NCI-H1930 (cell line): ENCODE data around the gene POLR2E.

Source experiments
- DNase-seq, 2 experiments: peaks; one replicate each; lab custom pipeline; 2025; lab: John Stamatoyannopoulos, UW

The POLR2E gene

DNA sequence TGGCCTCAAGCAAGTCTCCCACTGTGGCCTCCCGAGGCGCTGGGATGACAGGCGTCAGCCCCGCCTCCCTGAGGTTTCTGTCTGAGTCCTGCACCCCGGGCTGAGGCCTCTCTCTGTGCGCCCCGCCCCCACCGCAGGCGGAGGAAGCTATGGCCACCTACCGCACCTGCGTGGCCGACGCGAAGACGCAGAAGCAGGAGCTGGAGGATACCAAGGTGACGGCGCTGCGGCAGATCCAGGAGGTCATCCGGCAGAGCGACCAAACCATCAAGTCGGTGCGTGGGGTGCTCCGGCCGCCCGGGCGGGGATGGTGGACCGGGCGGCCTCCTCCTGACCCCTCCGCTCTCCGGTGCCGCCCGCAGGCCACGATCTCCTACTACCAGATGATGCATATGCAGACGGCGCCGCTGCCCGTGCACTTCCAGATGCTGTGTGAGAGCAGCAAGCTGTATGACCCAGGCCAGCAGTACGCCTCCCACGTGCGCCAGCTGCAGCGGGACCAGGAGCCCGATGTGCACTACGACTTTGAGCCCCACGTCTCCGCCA, 15.5 kb downstream of the POLR2E start:
- no peak for DNase-seq

DNA sequence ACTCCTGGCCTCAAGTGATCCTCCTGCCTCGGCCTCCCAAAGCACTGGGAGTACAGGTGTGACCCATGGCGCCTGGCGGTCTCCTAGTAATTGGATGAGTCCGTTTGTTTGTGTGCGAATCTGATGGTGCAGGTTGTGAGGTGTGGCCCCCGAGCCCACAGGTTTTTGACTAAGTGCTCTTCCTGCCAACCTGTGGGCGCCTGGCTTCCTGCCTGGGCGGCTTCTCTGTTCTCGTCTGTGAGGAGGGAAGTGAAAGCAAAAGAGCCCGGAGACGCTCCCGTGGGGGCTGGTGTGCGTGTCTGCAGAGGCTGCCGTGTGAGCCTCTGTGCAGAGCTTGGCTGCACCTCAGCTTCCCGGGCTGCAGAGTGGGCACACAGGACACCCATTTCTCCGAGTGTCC, 18.2 kb downstream of the POLR2E start:
- no peak for DNase-seq

DNA sequence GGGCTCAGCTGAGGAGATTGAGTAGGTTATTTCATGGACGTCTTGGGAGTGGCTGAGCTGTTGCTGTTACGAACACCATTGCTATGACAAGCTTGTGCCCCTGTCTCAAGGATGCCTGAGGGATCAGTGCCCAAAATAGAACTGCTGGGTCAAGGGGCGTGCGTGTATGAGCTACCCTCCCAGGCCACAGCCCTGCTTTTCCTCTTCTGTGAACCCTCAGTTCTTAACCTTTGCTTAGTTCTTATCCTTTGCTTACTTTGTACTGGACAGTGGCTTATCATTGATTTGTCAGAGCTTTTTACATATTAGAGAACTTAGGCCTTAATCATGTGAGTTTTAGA, 19.2 kb downstream of the POLR2E start:
- no peak for DNase-seq

DNA sequence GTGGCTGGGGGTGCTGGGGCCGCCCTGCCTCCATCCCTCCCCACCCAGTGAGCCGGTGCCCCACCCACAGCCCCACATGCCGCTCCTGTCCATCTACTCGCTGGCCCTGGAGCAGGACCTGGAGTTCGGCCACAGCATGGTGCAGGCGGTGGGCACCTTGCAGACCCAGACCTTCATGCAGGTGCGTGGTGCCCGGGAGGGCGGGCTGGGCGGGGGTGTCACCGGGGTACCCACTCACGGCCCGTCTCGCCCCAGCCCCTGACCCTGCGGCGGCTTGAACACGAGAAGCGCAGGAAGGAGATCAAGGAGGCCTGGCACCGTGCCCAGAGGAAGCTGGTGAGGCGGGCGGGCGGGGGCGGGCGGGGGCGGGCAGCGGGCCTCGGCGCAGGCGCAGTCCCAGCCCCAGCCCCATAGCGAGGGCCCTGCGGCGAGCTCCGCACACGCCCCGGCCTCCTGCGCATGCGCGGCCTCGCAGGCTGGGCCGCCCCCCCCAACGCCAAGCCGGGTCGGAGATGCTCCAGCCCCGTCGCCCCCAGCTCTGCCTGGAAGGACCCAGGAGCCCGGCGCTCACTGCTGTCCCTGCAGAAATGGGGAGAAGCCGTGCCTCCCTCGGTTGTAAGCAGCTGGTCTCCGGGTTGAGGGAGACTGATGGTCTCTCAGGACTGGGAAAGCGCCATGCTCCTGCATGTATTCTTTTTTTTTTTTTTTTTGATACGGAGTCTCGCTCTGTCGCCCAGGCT, 20.5 kb downstream of the POLR2E start:
- DNase-seq: peak in 1 of 2 experiments; percentile 43

DNA sequence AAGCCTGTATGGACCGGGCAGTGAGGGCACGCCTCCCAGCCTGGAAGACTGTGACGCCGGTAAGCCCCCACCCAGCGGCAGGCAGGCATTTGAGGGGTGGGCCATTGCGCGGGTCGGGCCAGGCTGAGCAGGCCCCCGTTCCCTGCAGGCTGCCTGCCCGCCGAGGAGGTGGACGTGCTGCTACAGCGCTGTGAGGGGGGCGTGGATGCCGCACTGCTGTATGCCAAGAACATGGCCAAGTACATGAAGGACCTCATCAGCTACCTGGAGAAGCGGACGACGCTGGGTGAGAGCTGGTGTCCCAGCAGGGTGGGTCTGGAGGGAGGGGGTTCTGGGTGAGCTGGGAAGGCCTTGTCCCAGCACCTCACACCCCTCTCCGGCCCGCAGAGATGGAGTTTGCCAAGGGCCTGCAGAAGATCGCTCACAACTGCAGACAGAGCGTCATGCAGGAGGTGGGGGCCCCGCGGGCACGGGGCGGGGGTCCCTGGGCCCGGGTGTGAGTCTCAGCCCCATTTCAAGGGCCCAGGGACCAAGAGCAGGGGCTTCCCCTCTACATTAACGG, 21.1 kb downstream of the POLR2E start:
- no peak for DNase-seq

DNA sequence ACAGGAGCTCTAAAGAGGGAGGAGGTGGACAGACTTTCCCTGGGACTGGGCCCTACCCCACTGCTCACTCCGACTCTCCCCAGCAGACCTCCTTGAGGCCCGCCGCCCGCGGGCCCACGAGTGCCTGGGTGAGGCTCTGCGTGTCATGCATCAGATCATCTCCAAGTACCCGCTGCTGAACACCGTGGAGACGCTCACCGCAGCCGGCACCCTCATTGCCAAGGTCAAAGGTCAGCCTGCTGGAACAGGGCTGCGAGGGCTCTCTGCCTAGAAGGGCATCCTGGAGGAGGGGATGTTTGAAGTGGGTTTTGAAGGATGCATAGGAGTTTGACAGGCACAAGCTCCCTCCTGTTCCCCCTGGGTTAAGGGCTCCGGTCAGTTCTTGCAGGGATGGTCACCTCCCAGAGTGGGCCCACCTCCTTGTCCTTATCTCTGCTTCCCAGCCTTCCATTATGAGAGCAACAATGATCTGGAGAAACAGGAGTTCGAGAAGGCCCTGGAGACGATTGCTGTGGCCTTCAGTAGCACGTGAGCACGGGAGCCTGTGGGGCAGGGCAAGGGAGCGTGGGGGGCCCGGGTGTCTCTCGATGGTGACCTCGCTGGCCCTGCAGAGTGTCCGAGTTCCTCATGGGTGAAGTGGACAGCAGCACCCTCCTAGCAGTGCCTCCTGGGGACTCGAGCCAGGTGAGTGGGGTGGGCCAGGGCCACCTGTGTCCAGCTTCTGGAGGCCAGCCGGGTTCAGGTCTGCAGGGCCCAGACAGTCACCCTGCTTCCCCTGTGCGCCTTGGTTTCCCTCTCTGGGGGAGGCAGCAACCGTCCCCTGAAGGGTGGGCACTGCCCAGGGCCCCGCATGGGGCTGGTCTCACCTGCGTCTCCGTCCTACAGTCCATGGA, 21.9 kb downstream of the POLR2E start:
- DNase-seq: no peak

DNA sequence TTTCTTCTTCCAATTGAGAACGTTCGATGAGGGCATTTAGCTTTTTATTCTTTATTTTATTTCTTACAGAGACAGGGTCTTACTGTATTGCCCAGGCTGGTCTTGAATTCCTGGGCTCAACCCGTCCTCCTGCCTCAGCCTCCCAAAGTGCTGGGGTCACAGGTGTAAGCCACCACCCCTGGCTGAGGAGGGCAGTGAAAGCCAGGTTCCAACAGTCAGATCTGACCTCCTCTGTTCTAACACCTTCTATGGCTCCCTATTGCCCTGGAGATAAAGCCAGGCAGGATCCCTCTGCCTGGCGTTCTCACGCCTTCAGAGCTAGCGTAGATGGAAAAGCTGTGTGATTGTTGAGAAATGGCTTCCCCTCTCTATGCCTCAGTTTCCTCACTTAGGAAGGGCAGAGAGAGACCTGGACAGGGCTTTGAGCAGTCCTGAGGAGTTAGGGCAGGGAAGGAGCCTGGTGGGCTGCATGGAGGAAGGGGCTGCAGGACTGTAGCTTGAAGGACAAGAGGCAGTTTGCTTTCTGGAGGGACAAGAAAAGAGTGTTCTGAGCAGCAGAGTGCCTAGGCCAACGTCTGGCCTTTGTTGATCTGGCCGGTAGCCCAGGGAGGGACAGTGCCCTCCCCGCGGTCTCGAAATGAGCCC, 22.7 kb downstream of the POLR2E start:
- no peak for DNase-seq

DNA sequence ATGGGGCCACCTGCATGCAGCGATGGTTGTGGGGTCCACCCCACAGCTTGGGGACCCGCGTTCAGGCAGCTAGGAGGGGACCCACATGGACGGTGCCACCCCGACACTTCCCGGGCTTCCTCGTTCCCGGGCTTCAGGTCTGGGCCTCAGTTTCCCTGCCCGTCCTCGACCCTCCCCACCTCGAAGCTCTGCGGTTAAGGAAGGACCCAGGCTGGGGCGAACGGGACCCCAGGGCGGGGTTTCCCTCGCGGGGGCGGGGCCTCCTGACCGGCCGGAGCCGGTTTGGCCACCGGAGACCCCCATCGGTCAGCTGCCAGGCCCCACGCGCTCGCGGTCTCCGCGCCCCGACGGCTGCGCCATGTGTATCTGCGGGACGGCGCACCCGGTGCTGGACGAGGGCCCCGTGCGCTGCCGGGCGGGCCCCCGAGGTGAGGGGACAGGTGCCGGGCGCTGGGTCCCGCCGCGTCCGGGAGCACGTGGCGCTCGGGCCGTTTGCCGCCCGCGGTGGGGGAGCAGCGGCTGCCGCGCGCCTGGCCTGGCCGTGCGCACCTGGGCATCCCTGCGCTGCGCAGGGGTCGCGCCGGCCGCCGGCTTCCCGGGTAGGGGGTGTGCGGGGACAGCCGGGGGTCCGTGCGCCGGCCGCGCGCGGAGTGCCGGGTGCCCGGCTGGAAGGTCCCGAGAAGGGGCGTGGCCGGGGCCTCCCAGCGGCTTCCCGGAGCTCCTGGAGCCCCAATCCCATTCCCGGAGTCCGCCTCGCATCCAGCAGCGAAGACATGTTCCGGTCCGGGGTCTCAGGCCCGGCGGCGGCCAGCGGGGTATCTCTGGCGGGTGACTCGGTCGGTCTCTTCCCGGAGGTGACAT, 24.0 kb downstream of the POLR2E start:
- DNase-seq: peak in 1 of 2 experiments; percentile 25

DNA sequence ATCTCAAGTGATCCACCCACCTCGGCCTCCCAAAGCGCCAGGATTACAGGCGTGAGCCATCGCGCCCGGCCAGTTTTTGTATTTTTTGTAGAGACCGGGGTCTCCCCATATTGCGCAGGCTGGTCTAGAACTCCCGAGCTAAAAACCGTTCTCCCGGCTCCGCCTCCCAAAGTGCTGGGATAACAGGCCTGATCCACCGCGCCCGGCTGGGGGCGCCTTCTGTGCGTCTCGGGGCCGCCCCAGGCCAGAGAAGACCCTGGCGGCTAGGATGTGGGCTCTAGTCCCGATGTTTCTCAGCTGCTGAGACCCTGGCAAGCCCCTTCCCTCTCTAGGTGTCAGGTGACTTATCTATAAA, 24.6 kb downstream of the POLR2E start:
- DNase-seq: peak; percentile 44 to 64

DNA sequence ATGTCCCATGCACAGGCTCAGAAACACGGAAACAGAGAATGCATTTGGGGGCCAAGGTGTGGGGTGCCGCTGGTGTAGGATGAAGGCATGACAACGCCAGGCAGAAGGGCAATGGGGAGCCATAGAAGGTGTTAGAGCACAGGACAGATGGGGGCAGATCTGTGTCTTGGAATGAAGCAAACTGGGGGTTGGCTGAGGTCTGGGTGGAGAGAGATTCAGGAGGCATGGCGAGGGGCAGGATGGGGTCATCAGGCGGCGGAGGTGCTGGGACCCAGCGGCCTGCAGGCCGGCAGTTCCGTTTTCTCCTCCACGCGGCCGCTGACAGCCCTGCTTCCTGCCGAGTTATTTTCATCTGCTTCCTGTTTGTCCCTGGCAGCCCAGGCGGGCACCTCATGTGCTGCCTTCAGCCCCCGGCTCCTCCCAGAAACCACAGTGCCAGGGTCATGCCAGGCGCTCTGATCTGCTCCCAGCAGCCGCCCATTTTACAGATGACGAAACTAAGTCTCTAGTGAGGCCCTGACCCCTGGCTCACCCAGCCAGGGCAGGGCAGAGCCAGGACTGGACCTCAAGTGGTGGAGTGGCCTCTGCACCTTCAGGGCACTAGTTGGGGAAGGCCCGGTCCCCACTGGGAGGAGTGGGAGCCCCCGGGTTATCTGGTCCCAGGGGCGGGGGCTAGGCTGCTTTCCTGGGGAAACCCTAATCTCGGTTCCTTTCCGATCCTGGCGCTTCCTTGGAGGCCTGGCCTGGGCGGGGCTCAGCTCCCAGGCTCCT, 26.0 kb downstream of the POLR2E start:
- DNase-seq: no peak

DNA sequence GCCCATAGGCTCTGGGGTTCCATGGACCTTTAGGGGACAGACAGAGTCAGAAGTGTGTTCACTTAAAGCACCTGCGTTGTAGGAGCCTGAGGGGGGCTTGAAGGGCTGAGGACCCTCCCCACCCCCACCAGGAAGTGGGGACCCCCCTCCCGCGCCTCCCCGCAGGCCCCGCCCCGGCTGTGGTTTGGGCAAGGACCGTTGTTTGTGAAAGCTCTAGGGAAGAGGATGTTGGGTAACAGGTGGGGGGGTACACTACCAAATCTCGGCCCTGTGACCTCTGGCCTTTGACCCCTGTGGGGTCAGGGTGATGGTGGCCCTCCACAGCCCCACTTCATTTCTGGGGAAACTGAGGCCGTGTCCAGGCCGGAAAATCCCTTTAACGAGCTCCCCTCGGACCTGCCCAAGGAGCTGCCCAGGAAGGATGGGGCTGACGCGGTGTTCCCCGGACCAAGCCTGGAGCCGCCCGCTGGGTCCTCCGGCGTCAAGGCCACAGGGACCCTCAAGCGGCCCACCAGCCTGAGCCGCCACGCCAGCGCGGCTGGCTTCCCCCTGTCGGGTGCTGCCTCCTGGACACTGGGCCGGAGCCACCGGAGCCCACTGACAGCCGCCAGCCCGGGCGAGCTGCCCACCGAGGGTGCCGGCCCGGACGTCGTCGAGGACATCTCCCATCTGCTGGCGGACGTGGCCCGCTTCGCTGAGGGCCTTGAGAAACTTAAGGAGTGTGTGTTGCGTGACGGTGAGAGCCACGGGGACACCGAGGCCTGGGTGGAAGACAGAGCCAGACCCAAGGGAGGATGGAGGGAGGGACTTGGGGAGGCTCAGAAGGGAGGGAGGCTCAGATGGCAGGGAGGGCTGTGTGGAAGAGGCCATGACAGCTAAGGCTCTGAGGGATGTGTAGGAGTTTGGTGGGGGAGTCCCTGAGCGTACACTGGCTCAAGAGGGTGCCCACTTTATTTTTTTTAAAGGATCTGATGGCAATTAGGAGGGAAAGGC, 26.9 kb downstream of the POLR2E start:
- DNase-seq: no peak

DNA sequence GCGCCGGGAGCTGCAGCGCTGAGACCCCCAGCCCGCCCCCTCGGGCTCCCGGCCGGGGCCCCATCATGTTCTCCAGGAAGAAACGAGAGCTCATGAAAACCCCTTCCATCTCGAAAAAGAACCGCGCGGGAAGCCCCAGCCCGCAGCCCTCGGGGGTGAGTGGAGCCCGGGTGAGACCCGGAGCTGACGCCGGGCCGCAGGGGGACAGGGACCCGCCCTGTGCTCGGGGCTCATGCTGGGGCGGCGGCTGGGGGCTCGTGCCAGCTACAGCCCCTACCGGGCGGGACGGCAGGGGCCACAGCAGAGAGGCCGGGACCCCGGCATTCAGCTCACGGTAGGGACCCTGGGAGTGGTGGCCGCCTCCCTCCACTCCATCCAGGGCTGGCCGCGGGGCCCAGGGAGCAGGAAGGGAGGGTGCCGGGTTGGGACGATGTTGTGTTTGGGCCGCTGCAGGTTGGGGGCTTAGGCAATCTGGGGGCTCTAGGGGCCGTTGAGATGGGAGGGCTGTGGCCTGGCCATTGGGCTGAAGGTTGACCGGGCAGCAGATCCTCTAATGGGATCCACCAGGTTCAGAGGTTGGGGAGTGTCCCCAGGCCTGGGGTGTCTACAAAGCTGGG, 27.7 kb downstream of the POLR2E start:
- DNase-seq: no peak

DNA sequence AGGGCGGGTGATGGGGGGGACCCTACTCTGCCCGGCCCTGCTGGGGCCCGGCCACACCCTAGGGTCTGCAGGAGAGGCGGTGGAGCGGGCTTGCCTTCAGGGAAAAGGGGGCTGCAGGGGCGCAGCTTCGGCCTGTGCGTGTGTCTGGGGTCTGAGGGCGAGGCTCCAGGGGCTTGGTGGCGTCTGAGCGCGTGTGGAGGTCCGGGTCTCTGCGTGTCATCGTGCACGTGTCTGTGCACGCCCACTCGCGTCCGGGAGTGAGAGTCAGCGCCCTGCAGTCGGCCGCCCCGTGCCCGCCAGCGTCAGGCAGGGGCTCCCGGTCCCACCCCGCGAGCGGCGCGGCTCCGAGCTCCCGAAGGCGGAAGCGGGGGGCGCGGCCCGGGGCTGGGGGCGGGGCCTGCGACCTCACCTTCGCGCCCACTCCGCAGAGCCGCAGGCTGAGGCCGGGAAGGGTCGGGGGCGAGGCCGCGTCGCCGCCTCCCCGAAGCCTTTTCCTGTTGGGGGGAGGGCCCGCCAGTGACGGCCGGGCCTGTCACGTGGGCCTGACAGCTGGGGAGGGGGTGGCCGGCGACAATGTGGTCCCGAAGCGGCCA, 28.3 kb downstream of the POLR2E start, which contains the start of gene ARHGAP45:
ARHGAP45 (plus strand) TSS at position 420 of the 593 bp plus-strand sequence. CDS start 239 bp downstream, outside the sequence.
- no peak for DNase-seq

DNA sequence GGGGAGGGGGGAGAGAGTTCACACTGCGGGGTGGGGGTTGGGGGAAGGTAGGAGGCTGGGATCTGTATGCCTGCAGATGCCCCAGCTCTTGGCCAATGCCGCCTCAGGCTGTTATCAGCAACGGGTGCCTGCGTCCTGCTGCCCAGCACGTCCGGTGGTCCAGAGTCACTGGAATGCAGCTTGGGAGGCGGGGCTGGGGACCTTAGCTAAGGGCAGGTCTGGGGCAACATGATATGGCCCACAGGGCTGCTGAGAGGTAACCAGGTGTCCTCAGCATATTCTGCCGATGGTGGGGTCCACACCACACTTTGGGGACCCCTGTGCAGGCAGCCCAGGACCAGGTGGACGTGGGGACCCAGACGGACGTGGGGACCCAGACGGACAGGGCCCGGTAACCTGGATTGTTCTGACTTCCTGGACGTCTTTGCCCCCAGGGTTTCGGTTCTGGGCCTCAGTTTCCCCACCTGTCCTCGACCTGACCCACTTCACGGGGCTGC, 28.9 kb downstream of the POLR2E start:
- DNase-seq: no peak

DNA sequence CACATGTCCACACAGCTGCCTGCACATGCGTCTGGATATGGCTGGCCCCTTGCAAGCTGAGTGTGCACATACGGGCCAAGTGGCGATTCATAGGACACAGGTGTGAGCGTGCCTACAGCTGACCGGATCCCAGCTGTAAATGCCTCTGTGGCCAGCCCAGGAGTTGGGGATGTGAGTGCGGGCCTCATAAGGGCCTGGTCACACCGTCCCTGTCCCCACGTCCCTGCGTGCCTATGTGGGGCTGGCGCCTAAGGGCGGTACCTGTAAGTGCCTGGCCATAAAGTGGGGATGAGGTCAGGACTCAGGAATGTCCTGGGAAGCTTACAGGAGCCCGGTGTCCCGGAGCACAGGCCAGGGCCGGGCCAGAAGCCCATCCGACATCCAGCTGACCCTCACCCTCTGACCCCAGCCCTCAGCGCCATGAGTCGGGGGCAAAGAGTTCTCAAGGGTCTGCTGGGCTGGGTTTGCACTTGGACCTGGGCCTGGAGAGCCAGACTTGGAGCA, 29.5 kb downstream of the POLR2E start:
- DNase-seq: no peak

DNA sequence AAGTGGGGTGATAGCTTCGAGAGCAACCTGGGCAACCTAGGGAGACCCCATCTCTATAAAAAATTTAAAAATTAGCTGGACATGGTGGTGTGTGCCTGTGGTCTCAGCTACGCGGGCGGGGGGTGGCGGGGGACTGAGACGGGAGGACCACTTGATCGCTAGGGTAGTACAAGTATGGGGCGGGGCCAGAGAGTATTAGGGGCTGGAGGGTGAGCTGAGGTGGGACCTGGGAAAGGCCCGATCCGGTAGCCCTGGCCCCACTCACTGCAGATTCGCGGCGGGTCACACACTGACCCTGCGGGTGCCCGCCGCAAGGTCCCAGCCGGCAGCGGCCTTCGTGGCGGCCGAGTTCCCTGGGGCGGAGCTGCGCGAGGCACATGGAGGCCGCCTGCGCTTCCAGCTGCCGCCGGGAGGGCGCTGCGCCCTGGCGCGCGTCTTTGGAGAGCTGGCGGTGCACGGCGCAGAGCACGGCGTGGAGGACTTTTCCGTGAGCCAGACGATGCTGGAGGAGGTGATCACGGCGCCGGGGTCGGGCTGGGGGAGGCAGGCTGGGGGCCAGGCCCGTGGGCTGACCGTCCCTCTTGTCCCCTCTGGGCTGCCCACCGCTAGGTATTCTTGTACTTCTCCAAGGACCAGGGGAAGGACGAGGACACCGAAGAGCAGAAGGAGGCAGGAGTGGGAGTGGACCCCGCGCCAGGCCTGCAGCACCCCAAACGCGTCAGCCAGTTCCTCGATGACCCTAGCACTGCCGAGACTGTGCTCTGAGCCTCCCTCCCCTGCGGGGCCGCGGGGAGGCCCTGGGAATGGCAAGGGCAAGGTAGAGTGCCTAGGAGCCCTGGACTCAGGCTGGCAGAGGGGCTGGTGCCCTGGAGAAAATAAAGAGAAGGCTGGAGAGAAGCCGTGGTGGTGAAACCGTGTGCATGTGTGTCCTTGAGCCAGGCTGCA, 30.2 kb downstream of the POLR2E start:
- peak in 1 of 2 experiments; percentile 45 for DNase-seq
